ENCODE data around the gene HOXA11. TPM values are rescaled to one million over a fixed set of nuclear protein-coding genes. Genes with fewer than 3 reads are reported as not detected.
A peak's percentile ranks its signal among the peaks of the same experiment; 100 is the strongest.

HOXA11 gene
- total RNA-seq, 1 experiment from 2014 or later, result 0.84 TPM

DNA sequence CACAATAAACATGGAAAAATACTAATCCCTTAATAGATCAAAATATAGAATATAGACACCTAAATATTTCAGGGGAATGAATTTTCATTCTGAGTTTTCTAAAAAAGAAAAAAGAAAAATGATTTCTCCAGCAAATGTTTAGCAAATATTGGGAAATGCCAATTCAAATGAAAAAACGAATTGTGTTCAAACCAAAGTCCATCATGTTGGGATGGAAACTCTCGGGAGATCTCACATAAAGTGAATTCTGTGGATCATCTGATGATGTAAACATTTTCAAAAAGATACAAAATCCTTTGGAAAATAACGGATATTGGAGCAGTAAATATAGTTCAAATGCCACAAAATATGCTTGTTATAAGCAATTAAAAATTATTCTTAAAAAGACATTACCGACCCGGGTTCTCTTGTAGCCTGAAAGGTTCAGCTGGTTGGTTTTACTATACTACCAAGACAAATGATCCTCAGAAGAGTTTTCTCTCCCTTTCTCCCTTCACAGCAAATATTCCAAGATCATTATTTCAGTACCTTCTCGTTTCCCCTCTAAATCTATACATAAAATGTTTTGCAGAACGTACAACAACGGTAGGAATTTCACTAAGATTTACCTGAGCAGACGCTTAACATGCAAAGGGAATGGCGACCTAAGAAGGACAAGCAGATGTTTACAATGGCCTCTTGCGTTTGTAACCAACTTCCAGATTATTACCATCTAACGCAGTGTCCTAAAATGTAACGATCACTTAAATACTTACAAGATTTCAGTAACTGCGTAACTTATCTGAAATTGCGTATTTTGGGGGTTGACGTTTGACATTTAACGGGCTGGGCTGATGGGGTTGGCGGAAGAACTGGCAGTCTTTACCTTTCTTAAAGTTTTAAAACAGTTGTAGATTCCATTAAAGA lies 12.4 kb upstream of the HOXA11 start:
- Mint-ChIP-seq H3K4me1 (ENCODE audit: insufficient read depth, unreplicated experiment) (no peaks in the 10 kb centered on the region), H3K9me3 (ENCODE audit: unreplicated experiment) (no peaks in the 10 kb centered on the region), H3K4me3 (ENCODE audit: unreplicated experiment) (no peak overlapping the region), H3K36me3 (ENCODE audit: insufficient read depth, unreplicated experiment) (no peaks in the 10 kb centered on the region), H3K27ac (ENCODE audit: low read depth, unreplicated experiment) (no peak overlapping the region), H3K27me3 (ENCODE audit: insufficient read depth, unreplicated experiment) (peaks cover 66% of the 10 kb centered on the region)
- TF ChIP-seq, protein P1, sequence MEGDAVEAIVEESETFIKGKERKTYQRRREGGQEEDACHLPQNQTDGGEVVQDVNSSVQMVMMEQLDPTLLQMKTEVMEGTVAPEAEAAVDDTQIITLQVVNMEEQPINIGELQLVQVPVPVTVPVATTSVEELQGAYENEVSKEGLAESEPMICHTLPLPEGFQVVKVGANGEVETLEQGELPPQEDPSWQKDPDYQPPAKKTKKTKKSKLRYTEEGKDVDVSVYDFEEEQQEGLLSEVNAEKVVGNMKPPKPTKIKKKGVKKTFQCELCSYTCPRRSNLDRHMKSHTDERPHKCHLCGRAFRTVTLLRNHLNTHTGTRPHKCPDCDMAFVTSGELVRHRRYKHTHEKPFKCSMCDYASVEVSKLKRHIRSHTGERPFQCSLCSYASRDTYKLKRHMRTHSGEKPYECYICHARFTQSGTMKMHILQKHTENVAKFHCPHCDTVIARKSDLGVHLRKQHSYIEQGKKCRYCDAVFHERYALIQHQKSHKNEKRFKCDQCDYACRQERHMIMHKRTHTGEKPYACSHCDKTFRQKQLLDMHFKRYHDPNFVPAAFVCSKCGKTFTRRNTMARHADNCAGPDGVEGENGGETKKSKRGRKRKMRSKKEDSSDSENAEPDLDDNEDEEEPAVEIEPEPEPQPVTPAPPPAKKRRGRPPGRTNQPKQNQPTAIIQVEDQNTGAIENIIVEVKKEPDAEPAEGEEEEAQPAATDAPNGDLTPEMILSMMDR (IDR thresholded peaks at IDR 0.05; ENCODE audit: unreplicated experiment), result no peak
- ChIA-PET POLR2A (no interaction called here), CTCF (interaction anchor here (0.7 to 1.4 kb wide), 2 partner anchors 11 to 89 kb away, joined by 3 to 4 read pairs; no protein-coding TSS in a partner anchor)
- no TSS peak for BruUV-seq (replicated peaks)
- DNase-seq (ENCODE audit: unreplicated experiment), result no peak
- intact Hi-C loops (cut with micrococcal nuclease), result loop anchor here (5.0 to 10.0 kb wide), 2 partner anchors 880 to 1727 kb away; no protein-coding TSS in a partner anchor

DNA sequence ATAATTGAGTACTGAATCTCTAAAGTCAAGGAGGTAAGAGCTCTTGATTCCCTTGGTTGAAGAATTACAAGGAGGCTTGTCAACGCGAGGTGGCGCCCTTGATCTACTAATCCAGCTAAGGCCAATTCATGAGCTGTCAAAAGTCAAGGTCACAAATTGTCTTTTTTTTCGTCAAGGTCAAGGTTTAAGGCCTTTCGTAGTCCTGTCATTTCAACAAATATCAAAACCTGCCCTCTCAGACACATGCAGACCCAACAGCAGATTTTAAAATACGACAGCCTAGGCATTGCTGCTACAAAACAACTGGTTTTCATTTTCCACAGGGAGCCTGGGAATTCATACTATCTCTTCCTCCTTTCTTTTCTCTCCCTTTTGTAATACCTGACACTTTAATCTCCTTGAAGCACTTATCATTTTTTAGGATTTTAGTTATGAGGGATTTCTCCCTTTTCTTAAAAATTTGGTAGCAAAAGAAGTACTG lies 11.3 kb upstream of the HOXA11 start:
- no peaks in the 10 kb centered on the region for H3K4me1 Mint-ChIP-seq (ENCODE audit: insufficient read depth, unreplicated experiment)
- no TSS peak for BruUV-seq (replicated peaks)

DNA sequence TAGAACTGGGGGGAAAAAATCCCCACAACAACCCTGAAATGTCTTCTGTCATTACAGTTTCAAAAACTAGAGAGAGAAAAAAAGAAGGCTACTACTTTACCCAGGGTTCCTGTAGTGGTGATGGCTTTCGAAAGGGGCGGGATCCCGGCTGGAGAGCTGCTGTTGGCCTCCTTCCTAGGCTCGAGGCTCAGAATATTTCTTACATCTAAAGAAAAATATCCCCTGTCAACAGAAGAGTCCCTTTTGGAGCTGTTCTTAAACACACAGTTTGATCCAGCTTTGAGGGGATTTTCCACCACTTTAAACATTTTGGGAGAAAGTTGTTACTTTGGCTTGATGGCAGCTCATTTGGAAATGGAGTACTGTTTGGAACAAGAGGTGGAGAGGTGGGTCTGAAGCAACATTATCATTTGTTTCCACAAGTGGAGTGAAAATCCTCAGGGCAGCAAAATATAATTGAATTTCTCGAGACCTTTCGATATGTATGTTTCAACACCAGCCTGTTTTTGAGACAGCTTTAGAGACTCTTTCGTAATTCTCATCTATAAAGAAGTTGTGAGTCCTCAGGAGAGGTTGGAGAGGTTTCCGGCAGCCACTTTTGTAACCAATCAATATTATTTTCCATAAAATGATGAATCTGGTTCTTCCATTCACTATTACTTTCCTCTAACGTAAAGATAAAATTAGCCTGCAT lies 9.8 kb upstream of the HOXA11 start:
- H3K27me3 Mint-ChIP-seq (ENCODE audit: insufficient read depth, unreplicated experiment), result peaks cover 40% of the 10 kb centered on the region

More for the DNA sequence above, 11.3 kb upstream of the HOXA11 start:
- no peak overlapping the region for H3K4me3 Mint-ChIP-seq (ENCODE audit: unreplicated experiment)
- intact Hi-C loops (cut with micrococcal nuclease), result loop anchor here (1.0 to 10.0 kb wide), 7 partner anchors 380 to 1728 kb away; no protein-coding TSS in a partner anchor
- no peak overlapping the region for H3K27ac Mint-ChIP-seq (ENCODE audit: low read depth, unreplicated experiment)
- no peaks in the 10 kb centered on the region for H3K36me3 Mint-ChIP-seq (ENCODE audit: insufficient read depth, unreplicated experiment)
- no peaks in the 10 kb centered on the region for H3K9me3 Mint-ChIP-seq (ENCODE audit: unreplicated experiment)
- ChIA-PET POLR2A (interaction anchor here (0.7 to 1.7 kb wide), 4 partner anchors 545 to 898 kb away, joined by 3 to 6 read pairs (median 4); no protein-coding TSS in a partner anchor), CTCF (interaction anchor here (0.6 to 2.8 kb wide), 42 partner anchors 9 to 1187 kb away, joined by 3 to 39 read pairs (median 4); partner anchors contain the start of gene HOXA11)
- DNase-seq (ENCODE audit: unreplicated experiment), result peak; percentile 74
- TF ChIP-seq, protein P1 (IDR thresholded peaks at IDR 0.05; ENCODE audit: unreplicated experiment), result peak; percentile 83
- peaks cover 55% of the 10 kb centered on the region for H3K27me3 Mint-ChIP-seq (ENCODE audit: insufficient read depth, unreplicated experiment)

More for the DNA sequence above, 9.8 kb upstream of the HOXA11 start:
- no peak overlapping the region for H3K4me3 Mint-ChIP-seq (ENCODE audit: unreplicated experiment)
- intact Hi-C loops (cut with micrococcal nuclease), result loop anchor here (5.0 to 10.0 kb wide), 2 partner anchors 882 to 1730 kb away; no protein-coding TSS in a partner anchor
- ChIA-PET CTCF (interaction anchor here (0.5 to 2.8 kb wide), 28 partner anchors 8 to 975 kb away, joined by 3 to 39 read pairs (median 6); partner anchors contain the start of gene HOXA11), POLR2A (interaction anchor here (0.6 to 1.7 kb wide), 6 partner anchors 13 to 826 kb away, joined by 3 to 6 read pairs (median 4); no protein-coding TSS in a partner anchor)
- H3K9me3 Mint-ChIP-seq (ENCODE audit: unreplicated experiment), result no peaks in the 10 kb centered on the region
- no peak overlapping the region for H3K27ac Mint-ChIP-seq (ENCODE audit: low read depth, unreplicated experiment)
- TF ChIP-seq, protein P1 (IDR thresholded peaks at IDR 0.05; ENCODE audit: unreplicated experiment), result no peak
- no peaks in the 10 kb centered on the region for H3K36me3 Mint-ChIP-seq (ENCODE audit: insufficient read depth, unreplicated experiment)
- no peaks in the 10 kb centered on the region for H3K4me1 Mint-ChIP-seq (ENCODE audit: insufficient read depth, unreplicated experiment)
- BruUV-seq (replicated peaks), result no TSS peak
- DNase-seq (ENCODE audit: unreplicated experiment), result no peak
